ENCODE results near the gene SMARCA1. TPM values are rescaled to one million over a fixed set of nuclear protein-coding genes. Genes with fewer than 3 reads are reported as not detected.

The SMARCA1 gene
- total and polyA plus RNA-seq, 10 of the 15 experiments (the other 5 are each of a cell fraction or from before 2014, with no cell fraction given), result 0.02 to 0.31 (median 0.08) TPM; not detected in 3

GRCh38 chrX:129522184-129523078, 859 bp downstream of the SMARCA1 start:
- BruUV-seq (replicated peaks), result no TSS peak
- Histone ChIP-seq H2AFZ (ENCODE audit: control insufficient read depth, low read depth, low read length) (no peak overlapping the region), H3K4me3 (no peak overlapping the region; the same call in 1 of the 2 replicates), H4K20me1 (ENCODE audit: control insufficient read depth, insufficient read depth) (no peaks in the 10 kb centered on the region), H3K9ac (ENCODE audit: control insufficient read depth, insufficient read depth, low read length) (no peak overlapping the region), H3K36me3 (ENCODE audit: control insufficient read depth in 2 of 2, insufficient read depth in 2 of 2, low read length in 1 of 2) (no peaks in the 10 kb centered on the region), H3K9me3 (replicated peaks; ENCODE audit: control insufficient read depth, insufficient read depth, low read length) (no peaks in the 10 kb centered on the region), H3K27me3 (replicated peaks in 1 of 2; ENCODE audit: control insufficient read depth in 2 of 2, insufficient read depth in 2 of 2, low read length in 1 of 2) (no peaks in the 10 kb centered on the region; a peak in 1 of 4 replicates), H3K4me2 (ENCODE audit: control insufficient read depth, insufficient read depth) (no peak overlapping the region; the same call in 1 of the 2 replicates), H3K27ac (ENCODE audit: control insufficient read depth, insufficient read depth) (no peak overlapping the region), H3K4me1 (ENCODE audit: control insufficient read depth, insufficient read depth, low read length) (no peaks in the 10 kb centered on the region), H3K79me2 (ENCODE audit: control insufficient read depth, insufficient read depth, low read length) (no peaks in the 10 kb centered on the region)
- 37% methylated on average over 21 of the region's 56 CpGs for WGBS (ENCODE audit: insufficient coverage, insufficient replicate concordance, low lambda C conversion rate, missing lambda C conversion rate)
- POLR2A ChIA-PET, result no interaction called here
- RAD21 ChIA-PET (ENCODE audit: unreplicated experiment), result no interaction called here
- in situ Hi-C loops (cut with MboI), result no loop called here
- TF ChIP-seq SMAD1 (IDR thresholded peaks at IDR 0.05; ENCODE audit: low read depth, partially characterized antibody), result no peak
- TF ChIP-seq ATF2 (IDR thresholded peaks at IDR 0.05; ENCODE audit: low read length), result no peak
- no peak for TF ChIP-seq BCL3 (IDR thresholded peaks at IDR 0.05; ENCODE audit: borderline replicate concordance, insufficient read depth, low read depth, low read length, poor library complexity, severe bottlenecking)
- TF ChIP-seq ZNF687 (IDR thresholded peaks at IDR 0.05), result no peak
- no peak for TF ChIP-seq FOXM1 (IDR thresholded peaks at IDR 0.05; ENCODE audit: low read depth, low read length)
- TF ChIP-seq WRNIP1 (IDR thresholded peaks at IDR 0.05; ENCODE audit: borderline replicate concordance, low read depth, low read length), result no peak
- no peak for TF ChIP-seq CHD4 (IDR thresholded peaks at IDR 0.05)
- TF ChIP-seq, protein P1, sequence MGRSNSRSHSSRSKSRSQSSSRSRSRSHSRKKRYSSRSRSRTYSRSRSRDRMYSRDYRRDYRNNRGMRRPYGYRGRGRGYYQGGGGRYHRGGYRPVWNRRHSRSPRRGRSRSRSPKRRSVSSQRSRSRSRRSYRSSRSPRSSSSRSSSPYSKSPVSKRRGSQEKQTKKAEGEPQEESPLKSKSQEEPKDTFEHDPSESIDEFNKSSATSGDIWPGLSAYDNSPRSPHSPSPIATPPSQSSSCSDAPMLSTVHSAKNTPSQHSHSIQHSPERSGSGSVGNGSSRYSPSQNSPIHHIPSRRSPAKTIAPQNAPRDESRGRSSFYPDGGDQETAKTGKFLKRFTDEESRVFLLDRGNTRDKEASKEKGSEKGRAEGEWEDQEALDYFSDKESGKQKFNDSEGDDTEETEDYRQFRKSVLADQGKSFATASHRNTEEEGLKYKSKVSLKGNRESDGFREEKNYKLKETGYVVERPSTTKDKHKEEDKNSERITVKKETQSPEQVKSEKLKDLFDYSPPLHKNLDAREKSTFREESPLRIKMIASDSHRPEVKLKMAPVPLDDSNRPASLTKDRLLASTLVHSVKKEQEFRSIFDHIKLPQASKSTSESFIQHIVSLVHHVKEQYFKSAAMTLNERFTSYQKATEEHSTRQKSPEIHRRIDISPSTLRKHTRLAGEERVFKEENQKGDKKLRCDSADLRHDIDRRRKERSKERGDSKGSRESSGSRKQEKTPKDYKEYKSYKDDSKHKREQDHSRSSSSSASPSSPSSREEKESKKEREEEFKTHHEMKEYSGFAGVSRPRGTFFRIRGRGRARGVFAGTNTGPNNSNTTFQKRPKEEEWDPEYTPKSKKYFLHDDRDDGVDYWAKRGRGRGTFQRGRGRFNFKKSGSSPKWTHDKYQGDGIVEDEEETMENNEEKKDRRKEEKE (IDR thresholded peaks at IDR 0.05), result no peak
- TF ChIP-seq NFXL1 (IDR thresholded peaks at IDR 0.05; ENCODE audit: borderline replicate concordance), result no peak
- TF ChIP-seq GATAD2B (conservative IDR thresholded peaks at IDR 0.05; ENCODE audit: low read depth), result no peak
- SMC1A ChIA-PET (ENCODE audit: uncharacterized antibody, unreplicated experiment), result no interaction called here
- no peak for DNase-seq (ENCODE audit: low read depth, low spot score)
- intact Hi-C loops (cut with micrococcal nuclease; ENCODE audit: unreplicated experiment), result no loop called here
- no peak for FAIRE-seq
- ATAC-seq, result no peak; the same call in 1 of the 3 replicates
- CTCF ChIA-PET, result no interaction called here

Data from GM12878 (cell line).